Thoracic aorta (tissue), 2 donors: ENCODE data around the gene HES2. TPM values are rescaled to one million over a fixed set of nuclear protein-coding genes. Genes with fewer than 3 reads are reported as not detected.

ENCODE experiments used
- ATAC-seq: fragments of 150-250 bp; one replicate; pipeline ENCODE4 v1.8.0; 2017; ENCODE audit warnings: low read depth; ENCODE audit not compliant: insufficient number of reproducible peaks, low FRiP score
- DNase-seq: peaks from one replicate; pipeline ENCODE4 v3.0.0-alpha.2; 2020; ENCODE audit warnings: low spot score
- H3K27ac ChIP-seq, 2 donors: fragments of 200-600 bp; sonication (generic); 1 replicate in 1 of 2; 2 replicates in 1 of 2; pipeline ENCODE4 v1.5.1; 2016; ENCODE audit warnings: mild to moderate bottlenecking in 2 of 2, moderate library complexity in 2 of 2
- H3K27me3 ChIP-seq: fragments of 200-600 bp; sonication (generic); replicated peaks from 2 replicates; pipeline ENCODE4 v1.6.0; 2016; ENCODE audit warnings: mild to moderate bottlenecking; ENCODE audit not compliant: insufficient read depth
- H3K36me3 ChIP-seq: fragments of 200-600 bp; sonication (generic); one replicate; pipeline ENCODE4 v1.5.1; 2016
- H3K4me1 ChIP-seq, 2 donors: fragments of 200-600 bp; sonication (generic); 1 replicate in 1 of 2; 2 replicates in 1 of 2; pipeline versions ENCODE4 v1.5.1 to v1.6.0; 2016; ENCODE audit warnings: low read depth in 2 of 2, mild to moderate bottlenecking in 1 of 2; ENCODE audit not compliant: control insufficient read depth in 1 of 2
- H3K4me3 ChIP-seq: fragments of 200-600 bp; sonication (generic); 2 replicates; pipeline ENCODE4 v1.5.1; 2016; ENCODE audit warnings: mild to moderate bottlenecking
- H3K9me3 ChIP-seq: fragments of 200-600 bp; sonication (generic); 2 replicates; pipeline ENCODE4 v1.5.1; 2016
- CTCF ChIP-seq: fragments of 200-600 bp; sonication (generic); IDR thresholded peaks from one replicate; pipeline ENCODE4 v1.5.1; 2019; ENCODE audit warnings: antibody characterized with exemption
- total RNA-seq, 2 donors: library from RNA; depleted of rRNA; stranded (reverse); fragments of >200 nt; gene quantifications; one replicate each; pipeline versions ENCODE4 v1.1.0 to v1.2.3, GENCODE V29; 2016

The HES2 gene
- total RNA-seq, 2 donors from 2014 or later, result not detected

GRCh38 chr1:6427441-6428390 is 8.0 kb upstream of the HES2 start:
- H3K4me1 ChIP-seq, result peaks cover 3 to 23% of the 10 kb centered on the region in 2 donors
- no peak overlapping the region for H3K27ac ChIP-seq
- H3K36me3 ChIP-seq, result no peaks in the 10 kb centered on the region
- H3K4me3 ChIP-seq, result no peak overlapping the region
- peaks cover 23% of the 10 kb centered on the region for H3K27me3 ChIP-seq
- ATAC-seq, result no peak
- DNase-seq, result no peak
- H3K9me3 ChIP-seq, result no peaks in the 10 kb centered on the region
- no peak for TF ChIP-seq CTCF

- Histone ChIP-seq H3K9me3 (no peaks in the 10 kb centered on the region), H3K4me3 (no peak overlapping the region), H3K4me1 (peaks cover 3 to 26% of the 10 kb centered on the region in 2 donors), H3K36me3 (no peaks in the 10 kb centered on the region), H3K27ac (no peak overlapping the region), H3K27me3 (peaks cover 24% of the 10 kb centered on the region)
- DNase-seq (no peak), ATAC-seq (no peak)
- no peak for TF ChIP-seq CTCF
Measured at GRCh38 chr1:6426972-6427350, 7.2 kb upstream of the HES2 start.

GRCh38 chr1:6426277-6426971 is 6.7 kb upstream of the HES2 start:
- ATAC-seq (no peak), DNase-seq (no peak)
- H3K4me3 ChIP-seq, result no peak overlapping the region
- H3K36me3 ChIP-seq, result no peaks in the 10 kb centered on the region
- H3K27me3 ChIP-seq, result peaks cover 24% of the 10 kb centered on the region
- no peak overlapping the region for H3K27ac ChIP-seq
- H3K4me1 ChIP-seq, result peaks cover 3 to 26% of the 10 kb centered on the region in 2 donors
- no peaks in the 10 kb centered on the region for H3K9me3 ChIP-seq
- no peak for TF ChIP-seq CTCF

DNA sequence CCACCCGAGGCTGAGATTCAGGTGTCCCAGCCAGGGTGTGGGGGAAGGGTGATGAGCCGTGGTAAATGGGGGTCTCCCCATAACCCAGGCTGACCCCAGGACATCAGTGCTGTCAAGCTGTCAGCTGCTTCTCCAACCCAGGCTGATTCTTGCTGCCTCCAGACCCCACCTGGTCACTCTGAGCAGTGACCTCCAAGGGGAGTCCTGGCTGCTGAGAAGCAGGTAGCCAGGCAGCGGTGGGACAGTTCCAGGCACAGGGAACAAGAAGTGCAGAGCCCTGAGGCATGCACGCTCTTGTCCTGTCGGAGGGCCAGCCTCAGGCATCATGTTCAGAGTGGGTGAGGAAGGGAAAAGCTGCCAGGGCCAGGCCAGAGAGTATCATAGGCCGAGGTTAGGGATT is 5.9 kb upstream of the HES2 start:
- H3K27ac ChIP-seq, result no peak overlapping the region
- ATAC-seq (no peak), DNase-seq (no peak)
- H3K27me3 ChIP-seq, result peaks cover 24% of the 10 kb centered on the region
- H3K9me3 ChIP-seq, result no peaks in the 10 kb centered on the region
- TF ChIP-seq CTCF, result no peak
- peaks cover 3 to 28% of the 10 kb centered on the region in 2 donors for H3K4me1 ChIP-seq
- no peak overlapping the region for H3K4me3 ChIP-seq
- H3K36me3 ChIP-seq, result no peaks in the 10 kb centered on the region
